ENCODE data around the gene SKP2.

SKP2 gene

GRCh38 chr5:36200513-36200912, 48.6 kb downstream of the SKP2 start:
- no peak for DNase-seq (ENCODE audit: low spot score)

- DNase-seq (ENCODE audit: low spot score): no peak
Observed at GRCh38 chr5:36202521-36202961, 50.6 kb downstream of the SKP2 start.

- no peak for DNase-seq (ENCODE audit: low spot score)
Observed at GRCh38 chr5:36205329-36205728, 53.4 kb downstream of the SKP2 start.

GRCh38 chr5:36206913-36207312, 55.0 kb downstream of the SKP2 start:
- DNase-seq (ENCODE audit: low spot score): no peak

GRCh38 chr5:36208786-36209185, 56.9 kb downstream of the SKP2 start:
- DNase-seq (ENCODE audit: low spot score): no peak

- no peak for DNase-seq (ENCODE audit: low spot score)
Observed at GRCh38 chr5:36209664-36210063, 57.8 kb downstream of the SKP2 start.

- DNase-seq (ENCODE audit: low spot score): no peak
Observed at GRCh38 chr5:36214436-36214835, 62.5 kb downstream of the SKP2 start.

GRCh38 chr5:36215910-36216309, 64.0 kb downstream of the SKP2 start:
- DNase-seq (ENCODE audit: low spot score): no peak

GRCh38 chr5:36217567-36217966, 65.7 kb downstream of the SKP2 start:
- DNase-seq (ENCODE audit: low spot score): no peak

- DNase-seq (ENCODE audit: low spot score): no peak
Observed at GRCh38 chr5:36217988-36218387, 66.1 kb downstream of the SKP2 start.

GRCh38 chr5:36222620-36223019, 70.7 kb downstream of the SKP2 start:
- DNase-seq (ENCODE audit: low spot score): no peak

GRCh38 chr5:36227046-36227445, 75.1 kb downstream of the SKP2 start:
- no peak for DNase-seq (ENCODE audit: low spot score)

GRCh38 chr5:36228505-36228904, 76.6 kb downstream of the SKP2 start:
- DNase-seq (ENCODE audit: low spot score): no peak

- no peak for DNase-seq (ENCODE audit: low spot score)
Observed at GRCh38 chr5:36230151-36230790, 78.4 kb downstream of the SKP2 start.

GRCh38 chr5:36232533-36232932, 80.6 kb downstream of the SKP2 start:
- no peak for DNase-seq (ENCODE audit: low spot score)

Data from germinal center (tissue), 1 donor.